T-helper 1 cell treated with Interleukin-12 subunit alpha and Interleukin-12 subunit beta and Interleukin-4 antibody, amounts not matched to agents 30 ng/mL and 1 ng/mL, for 36 hours (primary cell): ENCODE measurements around the gene PTGFRN. TPM values are rescaled to one million over a fixed set of nuclear protein-coding genes. Genes with fewer than 3 reads are reported as not detected.
"Not testable (repeated sequence)": the region's sequence is repeated elsewhere in the genome, so short reads cannot be mapped to it uniquely, and the experiment has no call there.

Source experiments
- intact Hi-C: fragments of 100-400 bp; cut with micrococcal nuclease; formaldehyde crosslinking; loops from one replicate; pipeline ENCODE4 v1.15.1; 2024
- total RNA-seq: library from RNA; stranded (reverse); gene quantifications from 2 replicates; pipeline ENCODE4 v1.2.3, GENCODE V29; 2022

The PTGFRN gene
- total RNA-seq, 1 donor from 2014 or later, result 15.0 TPM

GRCh38 chr1:116962987-116963639, 53.4 kb downstream of the PTGFRN start:
- intact Hi-C loops, result no loop called here

DNA sequence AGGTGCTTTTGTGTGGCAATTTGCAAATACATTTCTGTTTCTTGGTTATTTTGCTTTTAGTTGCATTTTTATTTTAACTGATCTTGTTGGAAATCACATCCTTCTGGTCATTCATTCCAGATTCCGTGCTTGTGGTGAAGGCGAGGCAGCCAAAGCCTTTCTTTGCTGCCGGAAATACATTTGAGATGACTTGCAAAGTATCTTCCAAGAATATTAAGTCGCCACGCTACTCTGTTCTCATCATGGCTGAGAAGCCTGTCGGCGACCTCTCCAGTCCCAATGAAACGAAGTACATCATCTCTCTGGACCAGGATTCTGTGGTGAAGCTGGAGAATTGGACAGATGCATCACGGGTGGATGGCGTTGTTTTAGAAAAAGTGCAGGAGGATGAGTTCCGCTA, 57.1 kb downstream of the PTGFRN start:
- intact Hi-C loops, result no loop called here

DNA sequence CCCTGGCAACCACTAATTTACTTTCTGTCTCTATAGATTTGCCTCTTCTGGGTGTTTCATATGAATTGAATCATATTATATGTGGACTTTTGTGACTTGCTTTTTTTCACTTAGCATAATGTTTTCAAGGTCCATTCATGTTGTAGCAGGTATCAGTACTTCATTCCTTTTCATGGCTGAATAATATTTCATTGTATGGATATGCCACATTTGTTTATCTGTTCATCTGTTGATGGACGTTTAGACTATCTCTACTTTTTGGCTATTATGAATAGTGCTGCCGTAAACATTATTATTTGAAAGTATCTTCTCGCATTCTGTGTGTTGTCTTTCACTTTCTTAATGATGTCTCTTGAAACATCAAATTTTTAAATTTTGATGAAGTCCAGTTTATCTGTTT, 59.0 kb downstream of the PTGFRN start:
- intact Hi-C loops, result no loop called here

DNA sequence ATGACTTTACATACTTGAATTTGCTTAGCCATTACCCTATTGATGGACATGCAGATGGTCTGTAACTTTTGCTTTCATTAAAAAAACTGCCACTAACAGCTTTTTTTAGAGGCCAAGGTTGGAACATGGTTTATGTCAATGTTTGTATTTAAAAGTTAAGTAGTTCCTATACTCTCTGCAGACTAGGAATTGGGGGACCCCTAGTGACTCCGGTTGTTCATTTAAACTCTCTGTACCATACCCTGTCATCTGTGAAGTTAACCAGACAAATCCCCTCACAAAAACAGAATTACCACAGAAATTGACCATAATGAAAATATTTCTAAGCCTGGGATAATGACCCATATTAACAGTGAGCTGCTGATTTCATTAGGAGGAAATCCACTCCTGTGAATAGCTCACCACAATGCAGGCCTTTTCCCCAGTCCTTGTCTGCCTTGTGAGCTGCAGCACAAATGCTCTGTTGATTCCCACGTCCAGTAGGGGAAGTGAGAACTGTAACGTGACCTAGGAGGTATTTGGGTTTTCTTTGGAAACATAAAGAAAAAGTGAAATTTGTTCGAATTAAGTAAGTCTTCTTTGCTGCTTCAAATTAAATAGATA, 61.6 kb downstream of the PTGFRN start:
- intact Hi-C loops, result no loop called here

- intact Hi-C loops, result no loop called here
Measured at GRCh38 chr1:116971965-116972673, 62.4 kb downstream of the PTGFRN start.

DNA sequence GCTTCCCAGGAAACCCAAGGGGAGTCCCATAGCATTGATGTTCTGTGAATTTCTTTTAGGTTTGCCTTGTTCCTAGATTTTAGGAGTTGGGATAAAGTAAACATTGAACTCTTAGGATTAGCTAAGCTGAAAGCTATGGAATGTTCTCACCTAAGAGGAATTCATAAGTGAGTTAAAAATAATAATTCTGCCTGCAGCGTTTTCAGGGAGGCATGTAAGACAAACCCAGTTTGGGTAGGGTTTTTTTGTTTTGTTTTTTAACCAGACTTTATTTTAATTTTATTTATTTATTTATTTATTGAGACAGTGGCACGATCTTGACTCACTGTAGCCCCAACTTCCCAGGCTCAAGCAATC, 62.9 kb downstream of the PTGFRN start:
- intact Hi-C loops, result no loop called here

DNA sequence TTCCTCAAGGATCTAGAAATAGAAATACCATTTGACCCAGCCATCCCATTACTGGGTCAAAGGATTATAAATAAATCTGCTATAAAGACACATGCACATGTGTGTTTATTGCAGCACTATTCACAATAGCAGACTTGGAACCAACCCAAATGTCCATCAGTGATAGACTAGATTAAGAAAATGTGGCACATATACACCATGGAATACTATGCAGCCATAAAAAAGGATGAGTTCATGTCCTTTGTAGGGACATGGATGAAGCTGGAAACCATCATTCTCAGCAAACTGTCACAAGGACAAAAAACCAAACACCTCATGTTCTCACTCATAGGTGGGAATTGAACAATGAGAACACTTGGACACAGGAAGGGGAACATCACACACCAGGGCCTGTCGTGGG, 70.6 kb downstream of the PTGFRN start:
- intact Hi-C loops, result not testable (repeated sequence)

DNA sequence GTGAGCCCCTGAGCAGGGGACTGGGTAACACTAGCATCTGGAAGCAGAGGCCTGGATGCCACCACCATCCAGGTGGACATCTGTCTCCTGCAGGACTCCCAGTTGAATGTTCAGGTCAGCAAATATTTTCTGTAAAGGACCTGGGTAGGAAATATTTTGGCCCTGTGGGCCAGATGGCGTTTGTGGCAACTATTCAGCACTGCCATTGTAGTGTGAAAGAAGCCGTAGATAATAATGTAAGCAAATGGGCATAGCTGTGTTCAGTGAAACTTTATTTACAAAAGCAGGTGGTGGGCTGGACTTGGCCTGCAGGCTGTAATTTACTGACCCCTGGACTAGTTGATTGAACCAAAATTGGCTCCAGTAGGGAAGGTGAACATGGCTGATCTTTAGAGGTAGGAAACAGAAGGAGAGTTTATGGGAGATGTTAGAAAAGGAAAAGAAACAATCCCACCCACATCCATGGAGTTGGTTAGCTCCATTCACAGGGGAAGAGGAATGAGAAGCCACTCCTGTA, 71.9 kb downstream of the PTGFRN start:
- intact Hi-C loops, result no loop called here

GRCh38 chr1:116982319-116983004, 72.7 kb downstream of the PTGFRN start:
- intact Hi-C loops, result no loop called here

DNA sequence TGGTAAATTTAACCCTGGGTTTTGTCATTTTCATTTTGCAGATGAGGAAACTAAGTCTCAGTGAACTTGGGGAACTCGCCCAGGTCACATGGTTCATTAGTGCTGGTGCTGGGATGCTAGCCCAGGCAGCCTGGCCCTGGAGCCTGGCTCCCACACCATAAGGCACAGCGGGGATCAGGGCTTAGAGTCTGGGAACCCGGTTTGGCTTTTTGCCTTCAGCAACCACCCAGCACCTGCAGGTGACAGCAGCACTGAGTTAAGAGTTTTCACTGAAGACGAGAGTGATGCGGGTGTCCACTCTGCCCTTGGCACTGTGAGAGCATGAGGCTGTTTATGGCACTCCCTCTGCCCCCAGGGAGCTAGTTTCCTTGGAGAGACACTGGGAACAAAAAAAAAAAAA, 73.4 kb downstream of the PTGFRN start:
- intact Hi-C loops, result no loop called here

DNA sequence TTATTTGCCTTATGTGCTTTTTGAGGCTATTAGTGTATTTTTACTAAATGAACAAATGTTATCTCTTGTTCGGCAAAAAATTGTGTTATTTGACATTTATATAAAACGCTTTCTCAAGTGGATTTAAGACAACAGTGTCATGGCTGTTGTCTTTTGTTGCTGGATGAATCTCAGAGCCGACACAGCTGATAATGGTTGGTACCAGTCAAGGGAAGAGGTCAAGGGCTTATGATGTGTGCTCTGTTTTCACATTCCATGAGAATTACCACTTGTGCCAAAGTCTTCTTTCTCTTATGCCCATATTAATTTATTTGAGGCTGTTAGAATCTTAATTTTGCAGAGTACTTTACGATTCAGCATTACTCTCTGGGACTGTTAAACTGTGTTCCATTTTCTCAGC, 74.0 kb downstream of the PTGFRN start:
- intact Hi-C loops, result no loop called here

- intact Hi-C loops, result loop anchor here (5.0 kb wide), 2 partner anchors 167 to 412 kb away; partner anchors contain the start of gene CD58
Measured at GRCh38 chr1:116984406-116985160, 74.9 kb downstream of the PTGFRN start.

GRCh38 chr1:116986421-116987255, 76.9 kb downstream of the PTGFRN start:
- intact Hi-C loops, result loop anchor here (1.0 to 5.0 kb wide), 7 partner anchors 23 to 414 kb away; partner anchors contain the start of genes CD58 and TTF2

DNA sequence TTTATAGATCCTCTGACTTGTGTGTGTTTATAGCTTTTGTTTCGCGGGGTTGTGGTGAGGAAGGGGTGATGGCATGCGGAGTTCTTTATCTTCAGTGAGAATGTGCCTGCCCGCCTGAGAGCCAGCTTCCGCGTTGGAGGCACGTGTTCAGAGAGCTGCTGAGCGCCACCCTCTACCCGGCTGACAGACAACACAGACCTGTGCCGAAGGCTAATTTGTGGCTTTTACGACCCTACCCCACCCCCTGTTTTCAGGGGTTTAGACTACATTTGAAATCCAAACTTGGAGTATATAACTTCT, 77.5 kb downstream of the PTGFRN start:
- intact Hi-C loops, result loop anchor here (1.0 to 5.0 kb wide), 7 partner anchors 22 to 415 kb away; partner anchors contain the start of genes CD58 and TTF2

GRCh38 chr1:116988248-116988647, 78.5 kb downstream of the PTGFRN start:
- intact Hi-C loops, result loop anchor here (5.0 kb wide), 2 partner anchors 171 to 416 kb away; partner anchors contain the start of gene CD58

DNA sequence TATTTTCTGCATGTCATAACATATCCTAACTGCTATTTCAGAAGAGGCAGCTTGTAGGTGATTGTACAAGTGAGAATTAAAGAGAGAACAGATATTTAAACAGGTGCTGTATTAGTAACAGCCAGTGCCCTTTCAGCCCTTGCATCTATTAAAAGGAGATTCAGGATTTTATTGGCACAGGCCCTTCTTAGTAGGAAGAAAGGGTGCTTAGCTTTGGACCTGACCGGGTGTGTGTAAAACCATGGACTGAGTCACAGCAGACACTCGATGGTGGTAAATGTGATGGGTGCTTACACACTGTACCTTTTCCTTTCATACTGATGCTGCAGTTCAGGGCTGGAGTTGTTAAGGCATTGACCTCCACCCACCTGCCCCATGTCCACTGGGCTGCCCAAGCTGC, 79.2 kb downstream of the PTGFRN start:
- intact Hi-C loops, result loop anchor here (5.0 kb wide), 2 partner anchors 172 to 417 kb away; partner anchors contain the start of gene CD58

DNA sequence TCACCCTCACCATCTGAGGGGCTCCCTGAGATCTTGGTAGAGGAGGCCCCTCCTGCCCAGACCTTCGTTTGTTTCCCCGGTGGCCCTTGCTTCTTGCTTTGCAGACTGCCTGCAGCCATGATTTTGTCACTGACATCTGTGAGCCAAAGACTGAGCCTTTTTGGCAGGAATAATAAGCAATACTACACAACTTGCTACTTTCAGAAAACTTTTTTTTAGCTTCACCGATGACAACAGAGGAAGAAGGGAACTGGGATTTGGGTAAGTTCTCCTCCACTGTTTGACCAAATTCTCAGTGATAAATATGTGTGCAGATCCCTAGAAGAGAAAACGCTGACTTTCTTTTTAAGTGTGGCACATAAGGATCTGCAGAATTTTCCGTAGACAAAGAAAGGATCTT, 80.1 kb downstream of the PTGFRN start:
- intact Hi-C loops, result loop anchor here (5.0 kb wide), 2 partner anchors 173 to 418 kb away; partner anchors contain the start of gene CD58

DNA sequence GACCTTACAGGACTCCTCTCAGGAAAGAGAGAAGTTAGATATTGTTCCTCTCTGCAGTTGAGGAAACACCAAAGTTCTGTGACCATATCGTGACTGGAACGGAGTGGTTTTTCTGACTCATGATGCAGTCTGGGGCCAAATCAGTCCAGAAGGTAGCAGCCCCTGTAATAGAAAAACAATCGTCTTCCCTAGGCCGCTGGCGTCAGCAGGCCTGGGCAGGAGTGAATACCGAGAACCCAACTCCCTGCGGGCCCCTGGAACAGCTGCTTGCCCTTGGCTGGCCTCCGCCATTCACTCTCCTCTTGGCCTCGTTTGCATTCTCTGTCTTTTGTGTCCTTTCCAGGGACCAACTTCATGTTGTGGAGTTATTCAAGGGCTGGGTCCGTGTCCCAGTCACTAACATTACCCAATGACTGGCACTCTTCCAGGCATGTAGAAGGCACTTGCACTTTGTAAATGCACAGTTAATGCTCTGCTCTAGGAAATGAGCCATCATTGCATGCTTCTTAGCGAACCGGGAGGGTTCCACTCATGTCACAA, 81.0 kb downstream of the PTGFRN start:
- intact Hi-C loops, result no loop called here

GRCh38 chr1:116991171-116991845, 81.6 kb downstream of the PTGFRN start:
- intact Hi-C loops, result no loop called here
